Measurements from ENCODE around the gene CRYL1. TPM values are rescaled to one million over a fixed set of nuclear protein-coding genes. Genes with fewer than 3 reads are reported as not detected.

The CRYL1 gene
- total and polyA plus RNA-seq, 2 donors (not counting 1 experiment from before 2014, with no cell fraction given) = 6.5 to 15.1 TPM

GRCh38 chr13:20519875-20520274, 5.8 kb downstream of the CRYL1 start:
- no peak overlapping the region for H3K27ac ChIP-seq (ENCODE audit: low read length in 2 of 2)
- H3K27ac Mint-ChIP-seq = no peak overlapping the region
- no peaks in the 10 kb centered on the region for H3K9me3 Mint-ChIP-seq (ENCODE audit: insufficient read depth)
- CTCF ChIA-PET = no interaction called here
- no peak for DNase-seq
- no peaks in the 10 kb centered on the region for H4K20me1 ChIP-seq (ENCODE audit: control insufficient read depth, insufficient read depth, low read length, poor library complexity, severe bottlenecking)
- no peak overlapping the region for H3K4me2 ChIP-seq (replicated peaks; ENCODE audit: low read depth, low read length, poor library complexity, severe bottlenecking)
- H3K4me3 Mint-ChIP-seq = no peak overlapping the region
- H3K9me3 ChIP-seq (ENCODE audit: control extremely low read depth in 1 of 3, control insufficient read depth in 2 of 3, insufficient read depth in 1 of 3, low read length in 2 of 3) = no peaks in the 10 kb centered on the region
- no CpG with 5 or more reads among the region's 1 CpG for WGBS (ENCODE audit: insufficient coverage)
- H3K4me1 ChIP-seq (ENCODE audit: control insufficient read depth in 2 of 2, insufficient read depth in 2 of 2, low read length in 2 of 2) = peaks cover 0 to 3% of the 10 kb centered on the region in 2 donors
- intact Hi-C loops (cut with micrococcal nuclease) = loop anchor here (10.0 kb wide), 1 partner anchor 255 kb away; the partner anchor contains the start of gene EEF1AKMT1
- no peaks in the 10 kb centered on the region for H3K27me3 Mint-ChIP-seq
- no peaks in the 10 kb centered on the region for H3K27me3 ChIP-seq (replicated peaks in 1 of 4; ENCODE audit: control extremely low read depth in 1 of 4, control insufficient read depth in 3 of 4, insufficient read depth in 4 of 4, low read length in 3 of 4)
- ATAC-seq (ENCODE audit: low read depth) = no peak
- POLR2A ChIA-PET = no interaction called here
- TF ChIP-seq EZH2 (IDR thresholded peaks at IDR 0.05; ENCODE audit: borderline replicate concordance, insufficient read depth, low read depth, low read length, poor library complexity, severe bottlenecking) = no peak
- no peak for TF ChIP-seq CTCF (IDR thresholded peaks at IDR 0.05)
- H3K4me3 ChIP-seq (ENCODE audit: control extremely low read depth in 1 of 5, extremely low read depth in 1 of 5, insufficient read depth in 1 of 5, low read depth in 2 of 5, low read length in 4 of 5) = no peak overlapping the region
- H3K4me1 Mint-ChIP-seq = peaks cover 8% of the 10 kb centered on the region
- no peaks in the 10 kb centered on the region for H3K36me3 ChIP-seq (replicated peaks in 1 of 2; ENCODE audit: control extremely low read depth in 1 of 2, control insufficient read depth in 1 of 2, extremely low read depth in 1 of 2, insufficient read depth in 2 of 2, low read length in 1 of 2)
- H2AFZ ChIP-seq (ENCODE audit: insufficient read depth, low read depth, low read length, poor library complexity, severe bottlenecking) = no peak overlapping the region
- no peak overlapping the region for H3K9ac ChIP-seq (ENCODE audit: low read length)
- no peaks in the 10 kb centered on the region for H3K79me2 ChIP-seq (ENCODE audit: control insufficient read depth, insufficient read depth, low read length)

- H3K36me3 ChIP-seq (replicated peaks in 1 of 2; ENCODE audit: control extremely low read depth in 1 of 2, control insufficient read depth in 1 of 2, extremely low read depth in 1 of 2, insufficient read depth in 2 of 2, low read length in 1 of 2) = no peaks in the 10 kb centered on the region
Measured at GRCh38 chr13:20518660-20519100, 7.0 kb downstream of the CRYL1 start.

More at GRCh38 chr13:20518660-20519100, 7.0 kb downstream of the CRYL1 start:
- H4K20me1 ChIP-seq (ENCODE audit: control insufficient read depth, insufficient read depth, low read length, poor library complexity, severe bottlenecking) = no peaks in the 10 kb centered on the region
- no peaks in the 10 kb centered on the region for H3K27me3 ChIP-seq (replicated peaks in 1 of 4; ENCODE audit: control extremely low read depth in 1 of 4, control insufficient read depth in 3 of 4, insufficient read depth in 4 of 4, low read length in 3 of 4)
- TF ChIP-seq CTCF (IDR thresholded peaks at IDR 0.05) = no peak
- no peak for TF ChIP-seq EZH2 (IDR thresholded peaks at IDR 0.05; ENCODE audit: borderline replicate concordance, insufficient read depth, low read depth, low read length, poor library complexity, severe bottlenecking)
- H3K9me3 Mint-ChIP-seq (ENCODE audit: insufficient read depth) = no peaks in the 10 kb centered on the region
- peaks cover 4% of the 10 kb centered on the region for H3K4me1 Mint-ChIP-seq
- H3K27me3 Mint-ChIP-seq = no peaks in the 10 kb centered on the region
- no peaks in the 10 kb centered on the region for H3K9me3 ChIP-seq (ENCODE audit: control extremely low read depth in 1 of 3, control insufficient read depth in 2 of 3, insufficient read depth in 1 of 3, low read length in 2 of 3)
- H3K27ac ChIP-seq (ENCODE audit: low read length in 2 of 2) = no peak overlapping the region
- ATAC-seq (ENCODE audit: low read depth) (no peak), DNase-seq (no peak)
- H3K4me3 Mint-ChIP-seq = no peak overlapping the region
- H3K4me1 ChIP-seq (ENCODE audit: control insufficient read depth in 2 of 2, insufficient read depth in 2 of 2, low read length in 2 of 2) = no peaks in the 10 kb centered on the region
- CTCF ChIA-PET = no interaction called here
- H3K4me2 ChIP-seq (replicated peaks; ENCODE audit: low read depth, low read length, poor library complexity, severe bottlenecking) = no peak overlapping the region
- H2AFZ ChIP-seq (ENCODE audit: insufficient read depth, low read depth, low read length, poor library complexity, severe bottlenecking) = no peak overlapping the region
- H3K4me3 ChIP-seq (ENCODE audit: control extremely low read depth in 1 of 5, extremely low read depth in 1 of 5, insufficient read depth in 1 of 5, low read depth in 2 of 5, low read length in 4 of 5) = no peak overlapping the region
- H3K9ac ChIP-seq (ENCODE audit: low read length) = no peak overlapping the region
- intact Hi-C loops (cut with micrococcal nuclease) = no loop called here
- POLR2A ChIA-PET = no interaction called here
- no peaks in the 10 kb centered on the region for H3K79me2 ChIP-seq (ENCODE audit: control insufficient read depth, insufficient read depth, low read length)
- no peak overlapping the region for H3K27ac Mint-ChIP-seq
- 96% methylated on average over 7 of the region's 7 CpGs for WGBS (ENCODE audit: insufficient coverage)
